Inflammatory macrophage (primary cell): ENCODE results near the gene KISS1.

Experiments
- DNase-seq, 2 donors: peaks; one replicate each; pipeline ENCODE4 v3.0.0-alpha.2; 2020 to 2022

Gene KISS1

DNA sequence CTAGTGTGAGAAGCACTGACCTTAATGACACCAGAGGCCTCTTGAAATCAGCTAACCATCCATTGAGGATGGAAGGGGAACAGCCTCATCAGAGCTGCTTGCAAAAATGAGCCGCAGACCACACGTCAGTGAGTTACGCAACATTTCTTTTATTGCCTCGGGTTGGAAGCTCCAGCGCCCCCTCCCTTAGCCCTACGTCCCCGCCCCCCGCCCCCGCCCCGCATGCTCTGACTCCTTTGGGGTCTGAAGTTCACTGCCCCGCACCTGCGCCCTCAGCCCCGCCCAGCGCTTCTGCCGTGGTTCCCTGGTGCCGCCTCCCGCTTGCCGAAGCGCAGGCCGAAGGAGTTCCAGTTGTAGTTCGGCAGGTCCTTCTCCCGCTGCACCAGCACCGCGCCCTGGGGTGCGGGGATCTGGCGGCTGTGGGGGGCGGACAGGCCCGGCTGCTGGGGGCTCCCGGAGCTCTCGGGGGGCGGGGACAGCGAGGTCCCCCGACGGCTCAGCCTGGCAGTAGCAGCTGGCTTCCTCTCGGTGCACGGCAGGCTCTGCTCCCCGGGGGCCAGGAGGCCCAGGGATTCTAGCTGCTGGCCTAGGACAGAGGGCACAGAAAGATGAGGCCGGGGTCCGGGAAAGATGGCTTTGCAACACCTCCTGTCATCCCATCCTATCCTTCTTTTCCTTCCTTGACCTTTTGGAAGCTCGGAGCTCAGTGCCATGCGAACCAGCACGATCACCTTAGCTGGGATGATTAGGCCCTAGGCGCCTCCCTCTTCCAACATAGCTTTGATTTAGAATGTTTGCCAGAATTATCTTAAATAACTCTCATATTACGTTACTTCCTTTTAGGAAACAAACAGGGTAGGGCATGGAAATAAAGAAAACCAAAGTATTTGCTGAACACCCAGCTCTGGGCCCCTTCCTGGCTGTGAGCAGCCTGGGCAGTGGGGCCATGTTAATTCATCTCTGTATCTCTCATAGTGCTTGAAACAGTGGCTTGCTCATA, 5.8 kb downstream of the KISS1 start:
- peak; percentile 63 to 74 for DNase-seq

DNA sequence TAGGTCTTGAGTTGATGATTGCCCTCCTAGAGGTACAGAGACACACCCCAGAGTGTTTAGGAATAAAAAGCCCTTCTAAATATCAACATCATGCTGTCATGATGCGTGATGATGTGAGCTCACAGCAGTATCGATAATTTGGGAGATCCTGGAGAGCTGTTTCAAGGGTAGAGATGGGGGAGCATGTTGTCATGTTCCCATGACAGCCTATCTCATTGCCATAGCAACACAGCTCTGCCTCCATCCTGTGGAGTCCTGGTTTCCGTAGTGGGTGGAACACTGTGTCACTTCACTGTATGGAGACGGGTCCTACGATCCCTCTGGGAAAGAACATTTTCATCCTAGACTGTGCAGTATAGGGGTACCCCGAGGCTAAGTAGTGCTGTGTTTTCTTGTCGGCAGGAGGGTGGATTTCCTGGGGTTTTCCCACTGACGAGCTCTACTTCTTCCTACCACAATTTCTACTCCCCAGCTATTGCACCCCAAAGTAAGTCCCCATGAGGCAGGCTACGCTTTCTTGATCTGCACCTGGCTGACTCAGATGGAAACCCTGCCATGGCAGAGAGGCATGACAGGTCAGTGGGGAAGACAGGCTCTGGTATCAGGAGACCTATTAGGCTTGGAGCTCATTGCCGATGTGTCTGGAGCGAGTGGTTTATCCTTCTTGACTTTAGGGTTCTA, 7.2 kb downstream of the KISS1 start:
- DNase-seq, result no peak

DNA sequence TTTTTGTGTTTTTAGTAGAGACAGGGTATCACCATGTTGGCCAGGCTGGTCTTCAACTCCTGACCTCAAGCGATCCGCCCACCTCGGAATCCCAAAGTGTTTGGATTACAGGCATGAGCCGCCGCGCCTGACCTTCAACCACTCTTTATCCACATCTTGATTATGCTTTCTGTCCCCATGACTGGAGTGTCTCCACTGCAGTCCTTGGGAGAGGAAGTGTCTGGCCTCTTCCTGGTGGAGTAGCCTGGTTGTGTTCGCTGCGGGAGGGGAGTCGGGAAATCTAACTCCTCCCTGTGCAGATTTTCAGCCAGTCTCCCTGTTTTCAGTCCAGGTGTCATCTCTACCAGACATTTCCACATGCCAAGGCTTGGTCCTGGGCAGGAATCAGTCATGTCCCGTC, 9.7 kb downstream of the KISS1 start:
- no peak for DNase-seq

DNA sequence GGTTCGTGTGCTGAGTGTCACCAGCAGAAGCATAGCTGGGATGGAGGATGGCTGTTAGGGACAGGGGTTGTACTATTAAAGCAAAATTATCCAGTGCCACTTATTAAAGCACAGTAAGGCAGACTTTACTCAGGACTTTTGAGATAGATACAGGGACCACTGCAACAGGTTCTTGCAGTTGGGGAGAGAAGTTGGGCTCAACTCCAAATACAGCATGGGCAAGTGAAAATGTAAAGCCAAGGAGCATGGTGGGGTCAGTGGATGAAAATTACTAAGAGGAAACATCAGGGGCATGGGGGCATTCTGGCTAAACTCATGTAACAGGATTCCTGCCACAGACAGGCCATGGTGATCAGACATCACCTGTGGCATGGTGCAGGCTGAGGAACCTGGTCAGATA, 15.2 kb downstream of the KISS1 start:
- DNase-seq, result no peak

DNA sequence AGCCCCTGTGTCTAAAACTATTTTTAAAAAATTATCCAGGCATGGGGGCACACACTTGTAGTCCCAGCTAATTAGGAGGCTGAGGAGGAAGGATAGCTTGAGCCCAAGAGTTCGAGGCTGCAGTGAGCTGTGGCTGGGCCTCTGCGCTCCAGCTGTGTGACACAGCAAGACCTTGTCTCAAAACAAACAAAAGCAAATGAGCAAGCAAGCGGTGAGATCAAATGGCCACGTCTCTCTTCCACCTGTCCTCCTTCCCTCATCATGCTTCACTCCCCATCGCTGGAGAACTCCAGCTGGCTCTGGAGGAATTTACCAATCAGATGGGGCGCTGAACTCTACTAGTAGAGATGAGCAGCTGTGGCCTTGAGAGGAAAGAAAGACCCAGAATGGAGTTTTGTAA, 16.2 kb downstream of the KISS1 start:
- no peak for DNase-seq

DNA sequence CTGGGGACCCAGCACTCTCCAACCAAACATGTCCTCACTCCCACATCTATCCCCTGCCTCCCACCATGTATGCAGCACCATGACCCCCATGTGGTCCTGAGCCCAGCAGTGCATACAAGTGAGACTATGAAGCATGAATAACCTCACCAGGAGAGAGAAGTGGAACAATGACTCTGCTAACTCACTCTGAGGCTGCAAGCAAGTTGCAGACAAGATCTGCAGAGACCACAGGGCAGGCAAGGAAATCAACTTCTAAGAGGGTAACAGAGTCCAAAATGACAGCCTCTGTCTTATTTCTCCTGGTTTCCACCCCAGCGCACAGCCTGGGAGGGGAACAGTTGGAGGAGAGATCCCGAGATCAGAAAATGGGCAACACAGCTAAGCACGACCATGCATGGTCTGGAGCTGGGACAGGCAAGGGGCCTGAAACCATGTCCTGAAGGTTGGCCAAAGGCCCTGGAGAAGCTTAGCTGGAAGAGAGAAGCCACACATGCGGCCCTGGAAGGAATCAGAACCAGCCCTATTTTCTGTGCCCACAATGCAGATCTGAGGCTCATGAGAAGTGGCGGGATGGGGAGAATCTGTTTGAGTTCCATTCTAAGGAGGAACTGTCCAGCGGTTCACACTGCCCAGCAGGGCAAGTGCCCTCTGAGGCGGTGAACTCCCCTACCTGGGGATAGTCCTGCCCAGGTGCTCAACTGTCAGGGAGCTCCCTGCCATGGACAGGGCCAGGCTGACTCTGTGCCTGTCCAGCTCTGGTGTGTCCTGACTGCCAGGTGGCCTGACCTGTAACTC, 17.6 kb downstream of the KISS1 start:
- DNase-seq, result no peak

DNA sequence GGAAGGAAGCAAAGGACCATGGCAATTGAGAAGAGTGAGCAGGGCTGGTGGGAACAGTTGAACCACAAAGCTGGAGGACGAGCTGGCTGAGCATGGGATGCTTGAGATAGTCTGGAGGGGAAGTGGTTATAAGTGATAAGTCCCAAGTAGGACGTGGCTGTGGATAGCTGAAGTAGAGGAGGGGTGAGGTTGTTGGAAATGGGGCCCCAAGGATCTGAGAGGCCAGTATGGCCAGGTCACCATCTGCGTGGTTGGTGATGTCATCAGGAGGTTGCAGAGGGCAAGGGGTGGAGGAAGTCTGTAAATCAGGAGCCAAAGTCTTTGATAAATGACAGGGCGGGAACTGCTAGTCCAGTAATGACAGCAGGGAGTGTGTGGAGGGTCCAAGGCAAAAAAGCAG, 19.2 kb downstream of the KISS1 start:
- no peak for DNase-seq

DNA sequence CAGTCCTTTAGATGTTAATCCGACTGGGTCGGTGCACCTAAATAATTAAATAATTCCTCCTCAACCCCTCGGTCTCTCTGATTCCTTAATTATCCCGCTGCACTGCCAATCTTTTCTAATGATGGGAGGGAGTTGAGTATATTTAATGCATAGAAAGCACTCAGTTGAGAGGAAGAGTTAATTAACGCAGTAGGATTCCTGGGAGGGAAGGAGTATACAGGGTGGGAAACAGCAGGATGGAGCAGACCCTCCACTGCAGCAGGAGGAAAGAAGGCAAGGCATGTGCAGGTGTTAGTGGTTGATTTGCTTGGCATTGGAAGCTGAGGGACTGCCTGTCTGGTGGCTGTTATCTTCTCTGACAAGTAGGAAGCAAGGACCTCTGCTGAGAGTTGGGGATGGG, 20.2 kb downstream of the KISS1 start:
- no peak for DNase-seq

DNA sequence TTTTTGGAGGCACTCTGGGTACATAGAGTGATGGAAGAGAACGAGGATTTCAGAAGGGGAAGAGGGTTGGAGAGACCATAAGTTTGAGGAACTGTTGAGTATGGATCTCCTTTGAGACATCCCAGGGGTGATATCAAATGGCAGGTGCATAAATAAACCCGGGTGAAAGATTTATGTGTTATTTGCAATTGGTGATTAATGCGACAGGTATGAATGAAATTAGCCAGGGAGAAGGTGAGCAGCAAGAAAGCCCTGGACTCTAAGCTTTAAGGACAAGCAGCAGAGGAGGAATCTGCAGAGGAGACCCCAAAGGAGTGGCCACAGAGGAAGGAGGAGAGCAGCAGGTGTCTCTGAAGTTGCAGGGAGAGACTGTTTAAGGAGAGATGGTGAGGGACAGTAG, 21.3 kb downstream of the KISS1 start:
- no peak for DNase-seq

DNA sequence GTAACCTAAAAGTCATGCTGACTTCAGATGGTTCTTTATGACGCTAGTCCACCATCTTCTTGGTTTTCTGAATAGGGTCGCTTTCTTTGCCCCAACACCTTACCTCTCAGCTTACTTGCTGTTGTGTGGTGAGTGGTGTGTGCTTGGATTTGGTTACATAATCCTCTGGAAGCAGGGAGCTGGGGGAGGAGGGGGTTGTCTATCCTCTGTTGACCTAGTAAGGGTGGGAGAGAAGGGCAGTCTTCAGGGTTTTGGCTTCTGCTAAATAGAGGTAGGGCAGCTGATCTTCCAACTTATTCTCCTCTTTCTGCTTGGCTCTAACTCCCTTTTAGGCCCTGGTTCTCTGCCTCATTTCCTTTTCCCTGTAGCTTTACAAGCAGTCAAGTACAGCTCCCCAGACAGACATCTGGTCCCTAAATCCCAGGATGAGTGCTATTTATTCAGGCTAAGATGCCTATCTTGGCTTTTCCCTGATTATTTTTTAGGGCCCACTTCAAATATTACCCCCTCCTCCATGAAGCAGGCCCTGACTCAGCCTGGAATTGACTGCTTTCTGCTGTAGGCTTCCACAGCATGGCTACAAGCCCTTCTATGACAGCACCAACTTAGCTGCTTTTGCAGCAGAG, 23.8 kb downstream of the KISS1 start:
- DNase-seq, result no peak

DNA sequence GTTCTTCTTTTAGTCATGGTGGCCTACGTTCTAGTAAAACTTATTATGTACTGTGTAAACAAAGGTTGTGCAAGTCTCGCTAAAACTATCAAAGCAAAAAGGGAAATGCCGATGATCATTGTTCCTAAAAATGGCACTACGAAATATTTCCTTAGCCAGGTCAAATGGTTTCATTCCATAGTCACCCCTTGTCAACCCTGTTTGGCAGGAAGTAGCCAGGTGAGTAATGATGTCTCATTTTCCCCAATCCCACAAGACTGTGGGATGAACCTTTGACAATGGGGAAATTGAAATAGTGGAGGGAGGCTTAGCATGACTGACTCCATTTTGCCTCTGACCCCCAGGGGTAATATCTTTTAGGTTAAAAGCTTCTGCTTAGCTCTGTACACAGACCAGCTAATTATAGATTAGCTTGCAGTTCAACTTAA, 24.5 kb downstream of the KISS1 start:
- peak; percentile 49 to 72 for DNase-seq

DNA sequence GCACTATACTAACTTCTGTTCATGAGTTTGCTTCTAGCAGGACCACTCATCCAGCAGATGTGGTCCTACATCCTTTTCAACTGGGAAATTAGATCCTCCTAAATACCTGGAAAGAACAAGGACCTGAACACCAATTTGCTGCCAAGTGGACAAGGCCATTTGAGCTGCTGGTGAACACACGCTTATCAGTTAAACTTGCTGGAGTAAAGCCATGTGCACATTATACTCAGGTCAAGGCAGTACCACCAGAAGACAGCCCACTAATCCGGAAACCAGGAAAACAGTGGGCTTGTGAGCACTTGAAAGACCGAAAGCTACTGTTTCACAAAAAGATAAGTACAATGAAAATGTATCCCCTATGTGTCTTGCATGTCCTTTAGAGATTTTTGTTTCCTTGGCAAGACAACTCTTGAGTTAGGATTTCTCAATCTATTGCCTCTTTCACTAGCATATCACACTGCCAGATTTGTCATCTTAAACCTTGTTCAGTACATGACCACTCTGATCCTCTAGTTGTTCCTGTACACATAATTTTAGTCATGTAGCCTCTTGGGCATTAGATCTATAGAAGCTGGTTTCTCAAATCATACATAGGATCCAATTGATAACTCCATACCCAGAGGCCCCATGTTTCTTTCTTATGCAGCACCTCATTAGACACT, 25.7 kb downstream of the KISS1 start:
- DNase-seq, result no peak

DNA sequence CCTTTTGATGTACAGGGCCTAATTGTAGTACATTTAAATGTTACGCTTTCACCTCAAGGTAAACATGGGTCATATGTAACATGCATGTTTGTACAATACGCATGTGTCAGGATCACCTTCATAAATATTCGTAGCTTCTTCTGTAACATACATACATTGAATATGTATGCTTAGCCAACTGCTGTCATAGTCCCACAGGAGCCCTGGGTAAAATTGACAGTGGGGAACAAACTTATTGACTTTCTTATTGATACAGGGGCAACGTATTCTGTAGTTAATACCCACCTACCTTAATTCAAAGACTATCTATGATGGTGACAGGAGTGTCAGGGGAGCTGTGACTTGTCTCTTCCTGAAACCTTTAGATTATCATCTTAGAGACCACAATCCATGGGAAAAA, 26.4 kb downstream of the KISS1 start:
- DNase-seq, result no peak

DNA sequence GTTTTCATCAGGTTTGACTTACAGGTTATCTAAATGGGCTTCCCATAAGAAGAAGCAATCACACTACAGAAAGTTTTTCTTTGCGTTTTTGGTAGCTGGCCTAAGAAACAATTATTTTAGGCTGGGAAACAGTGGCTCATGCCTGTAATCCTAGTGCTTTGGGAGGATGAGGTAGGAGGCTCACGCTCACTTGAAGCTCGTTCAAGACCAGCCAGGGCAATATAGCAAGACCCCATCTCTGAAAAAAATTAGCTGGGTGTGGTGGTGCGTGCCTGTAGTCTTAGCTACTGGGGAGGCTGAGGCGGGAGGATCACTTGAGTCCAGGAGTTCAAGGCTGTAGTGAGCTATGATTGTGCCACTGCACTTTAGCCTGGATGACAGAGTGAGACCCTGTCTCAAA, 28.6 kb downstream of the KISS1 start:
- no peak for DNase-seq

DNA sequence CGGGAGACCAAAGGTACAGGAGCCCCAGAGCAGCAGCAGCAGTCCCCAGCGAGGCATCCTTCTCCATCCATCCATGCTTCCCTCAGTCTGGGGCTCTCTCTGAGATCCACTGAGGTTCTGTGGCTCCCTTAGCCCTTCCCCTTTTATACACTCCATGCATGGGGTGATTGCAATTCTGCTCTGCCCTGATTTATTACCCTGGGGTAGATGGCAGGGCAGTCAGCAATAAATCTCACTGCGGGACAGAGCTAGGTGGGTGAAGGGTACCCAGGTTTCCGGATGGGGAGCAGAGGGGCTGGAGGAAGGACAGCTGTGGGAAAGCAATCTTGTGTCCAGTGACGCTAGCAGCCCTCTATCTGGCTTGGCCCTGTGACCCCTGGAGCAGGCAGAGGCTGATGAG, 30.1 kb downstream of the KISS1 start, which contains the start of gene REN:
Gene REN (minus strand): TSS at position 119 of the 400 bp plus-strand sequence. CDS start 44 bp downstream, at position 75.
- DNase-seq, result no peak

DNA sequence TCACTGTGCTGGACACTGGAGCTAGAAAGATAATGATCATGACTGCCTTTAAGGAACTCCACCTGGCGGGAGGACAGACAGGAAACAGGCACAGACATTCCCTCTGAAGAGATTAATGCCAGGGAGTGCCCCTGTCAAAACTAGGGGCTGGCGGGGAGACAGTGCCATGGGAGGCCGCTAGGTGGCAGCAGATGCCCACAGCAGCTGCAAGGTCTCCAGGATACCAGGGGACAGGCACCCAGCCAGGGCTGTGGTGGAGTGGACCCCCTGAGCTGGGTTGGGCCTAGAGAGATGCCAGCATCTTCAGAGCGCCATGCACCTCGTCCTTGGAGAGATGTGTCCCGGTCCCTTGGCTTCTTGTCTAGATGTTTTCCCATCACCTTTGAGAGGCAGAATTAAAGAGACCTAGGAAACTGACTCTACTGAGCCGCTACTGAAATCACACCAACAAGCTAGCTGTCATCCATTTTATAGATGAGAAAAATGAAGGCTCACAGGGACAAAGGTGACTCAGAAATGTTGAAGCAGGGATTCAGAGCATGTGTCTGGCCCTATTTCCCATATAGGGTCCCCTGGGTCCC, 33.7 kb downstream of the KISS1 start:
- peak; percentile 74 to 77 for DNase-seq

DNA sequence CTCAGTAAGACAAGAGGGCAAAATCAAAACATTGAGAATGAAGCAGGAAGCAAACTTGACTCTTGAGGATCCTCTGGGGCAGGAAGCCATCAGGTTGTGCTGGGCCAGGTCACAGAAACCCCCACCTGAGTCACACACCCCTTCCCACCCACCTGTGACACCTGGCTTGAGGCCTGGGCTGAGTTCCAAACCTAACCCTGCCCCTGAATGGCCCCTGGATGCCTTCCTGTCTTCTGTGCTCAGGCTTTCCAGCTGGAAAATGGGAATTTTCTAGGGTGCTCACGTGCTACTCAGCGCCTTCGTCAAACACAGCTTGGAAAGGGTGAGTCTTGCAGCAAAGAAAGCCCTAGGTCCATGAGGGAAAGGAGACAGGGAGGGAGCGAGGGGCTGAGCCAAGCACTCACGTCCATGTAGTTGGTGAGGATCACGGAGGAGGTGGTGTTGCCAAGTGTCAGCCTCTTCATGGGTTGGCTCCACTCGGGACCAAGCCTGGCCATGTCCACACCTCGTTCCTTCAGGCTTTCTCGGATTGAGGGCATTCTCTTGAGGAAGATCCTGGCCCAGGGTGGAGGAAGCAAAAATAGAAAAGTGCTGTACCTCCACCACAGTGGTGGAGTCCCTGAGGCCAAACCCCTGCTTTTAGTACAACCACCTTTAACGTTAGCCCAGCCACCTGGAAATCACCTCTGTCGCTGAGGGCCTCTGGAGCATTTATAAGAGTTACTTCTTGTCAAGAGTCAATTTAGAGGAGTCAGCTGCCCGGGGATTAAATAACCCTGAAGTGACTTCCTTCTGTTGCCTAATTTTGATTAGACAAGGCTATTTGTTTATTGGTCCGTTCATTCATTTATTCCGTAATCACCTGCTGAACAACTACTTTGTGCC, 34.4 kb downstream of the KISS1 start:
- no peak for DNase-seq

DNA sequence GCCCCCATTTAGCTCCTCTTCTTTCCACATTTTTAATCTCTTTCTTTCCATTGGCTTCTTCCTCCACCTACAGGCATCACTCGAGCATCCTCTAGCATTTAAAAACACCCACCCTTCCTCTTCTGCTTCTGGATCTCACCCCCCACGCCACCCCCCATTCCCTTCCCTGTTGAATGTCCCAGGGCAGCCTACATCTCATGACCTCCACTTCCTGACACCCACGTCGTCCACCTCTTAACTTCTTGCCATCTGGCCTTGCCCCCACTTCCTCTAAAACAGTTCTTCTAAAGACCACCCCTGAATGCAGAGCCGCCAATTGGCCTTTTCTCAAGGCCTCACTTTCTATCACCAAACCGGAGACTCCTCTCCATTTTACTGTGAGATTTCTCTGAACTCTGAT, 38.3 kb downstream of the KISS1 start:
- DNase-seq, result peak; percentile 54 to 89

DNA sequence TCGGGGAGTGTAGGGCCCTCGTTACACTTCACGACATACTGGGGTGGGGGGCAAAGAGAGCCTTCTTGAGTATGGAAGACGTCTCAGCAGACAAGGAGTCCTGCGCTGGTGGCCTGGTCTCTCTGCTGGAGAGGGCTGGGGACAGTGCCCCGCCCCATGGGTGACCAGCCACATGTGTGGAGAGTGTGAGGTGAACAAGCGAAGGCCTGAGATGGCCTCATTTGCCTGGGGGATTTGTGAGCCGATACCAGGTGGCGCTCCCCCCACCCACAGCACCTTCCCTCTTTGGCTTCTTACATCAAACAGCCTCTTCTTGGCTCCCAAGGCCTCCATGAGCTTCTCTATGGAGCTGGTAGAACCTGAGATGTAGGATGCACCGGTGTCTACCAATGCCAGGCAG, 40.4 kb downstream of the KISS1 start:
- no peak for DNase-seq

DNA sequence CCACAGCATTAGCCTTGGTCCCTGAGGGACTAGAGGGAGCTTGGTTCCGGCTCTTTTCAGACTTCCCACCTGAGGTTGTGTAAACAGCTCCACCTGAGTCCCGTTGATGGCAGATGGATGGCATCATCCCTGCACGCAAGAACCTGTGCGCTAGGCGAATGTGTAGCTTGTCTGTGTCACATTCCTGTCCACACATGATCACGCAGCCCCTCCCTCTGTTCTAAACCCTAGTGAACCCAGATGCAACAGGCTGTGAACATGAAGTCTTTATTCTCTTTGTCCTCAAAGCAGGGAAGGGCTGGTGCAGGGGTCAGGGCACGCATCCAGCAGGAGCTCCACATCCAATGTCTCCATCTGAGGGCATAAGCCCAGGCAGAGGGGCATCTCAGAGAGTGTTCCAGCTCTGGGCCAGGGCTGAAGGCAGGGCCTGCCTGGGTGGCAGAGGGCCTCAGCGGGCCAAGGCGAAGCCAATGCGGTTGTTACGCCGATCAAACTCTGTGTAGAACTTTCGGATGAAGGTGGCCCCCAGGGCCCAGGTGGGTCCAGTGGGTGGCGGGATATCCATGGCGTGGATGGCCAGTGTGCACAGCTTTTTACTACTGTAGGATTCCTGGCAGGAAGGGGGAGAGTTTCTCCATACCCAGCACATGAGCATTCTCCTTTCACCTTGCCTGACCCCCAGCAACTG, 41.6 kb downstream of the KISS1 start:
- no peak for DNase-seq
